ENCODE data around the gene GALM.
A peak's percentile ranks its signal among the peaks of the same experiment; 100 is the strongest.

The GALM gene

GRCh38 chr2:38655441-38655840 lies 10.5 kb upstream of the GALM start:
- Histone ChIP-seq H3K4me3 (IDR thresholded peaks at IDR 0.05; ENCODE audit: insufficient read depth, low read depth, low read length) (no peak overlapping the region), H3K36me3 (ENCODE audit: insufficient read depth) (no peaks in the 10 kb centered on the region), H3K4me1 (ENCODE audit: low read depth, poor library complexity, severe bottlenecking) (peaks cover 74% of the 10 kb centered on the region), H3K27me3 (ENCODE audit: insufficient read depth, low read depth) (no peaks in the 10 kb centered on the region), H2AFZ (ENCODE audit: low read depth) (peak overlapping the region; percentile 87; the same call in 1 of the 2 replicates), H4K20me1 (ENCODE audit: insufficient read depth) (no peaks in the 10 kb centered on the region), H3K79me2 (ENCODE audit: insufficient read depth, low read depth) (no peaks in the 10 kb centered on the region), H3K4me2 (peak overlapping the region; percentile 82), H3K9ac (no peak overlapping the region), H3K27ac (peak overlapping the region; percentile 94)
- no peak for TF ChIP-seq CTCF (conservative IDR thresholded peaks at IDR 0.05; ENCODE audit: low read depth, low read length)

GRCh38 chr2:38656866-38657480 lies 8.9 kb upstream of the GALM start:
- Histone ChIP-seq H3K27me3 (ENCODE audit: insufficient read depth, low read depth) (no peaks in the 10 kb centered on the region), H3K27ac (no peak overlapping the region), H3K9ac (no peak overlapping the region)

GRCh38 chr2:38658613-38659012 lies 7.3 kb upstream of the GALM start:
- no peaks in the 10 kb centered on the region for H4K20me1 ChIP-seq (ENCODE audit: insufficient read depth)
- no peaks in the 10 kb centered on the region for H3K27me3 ChIP-seq (ENCODE audit: insufficient read depth, low read depth)
- H3K36me3 ChIP-seq (ENCODE audit: insufficient read depth) = no peaks in the 10 kb centered on the region
- no peak overlapping the region for H3K27ac ChIP-seq
- no peaks in the 10 kb centered on the region for H3K79me2 ChIP-seq (ENCODE audit: insufficient read depth, low read depth)
- no peak overlapping the region for H3K4me3 ChIP-seq (IDR thresholded peaks at IDR 0.05; ENCODE audit: insufficient read depth, low read depth, low read length)
- no peak overlapping the region for H3K9ac ChIP-seq
- no peak for TF ChIP-seq CTCF (conservative IDR thresholded peaks at IDR 0.05; ENCODE audit: low read depth, low read length)
- peaks cover 66% of the 10 kb centered on the region for H3K4me1 ChIP-seq (ENCODE audit: low read depth, poor library complexity, severe bottlenecking)
- no peak overlapping the region for H2AFZ ChIP-seq (ENCODE audit: low read depth)
- no peak overlapping the region; the same call in 1 of the 2 replicates for H3K4me2 ChIP-seq

More at GRCh38 chr2:38656866-38657480, 8.9 kb upstream of the GALM start:
- no peaks in the 10 kb centered on the region for H3K79me2 ChIP-seq (ENCODE audit: insufficient read depth, low read depth)
- H3K4me3 ChIP-seq (IDR thresholded peaks at IDR 0.05; ENCODE audit: insufficient read depth, low read depth, low read length) = no peak overlapping the region
- no peaks in the 10 kb centered on the region for H3K36me3 ChIP-seq (ENCODE audit: insufficient read depth)
- no peak overlapping the region for H2AFZ ChIP-seq (ENCODE audit: low read depth)
- peaks cover 66% of the 10 kb centered on the region for H3K4me1 ChIP-seq (ENCODE audit: low read depth, poor library complexity, severe bottlenecking)
- no peak for TF ChIP-seq CTCF (conservative IDR thresholded peaks at IDR 0.05; ENCODE audit: low read depth, low read length)
- H3K4me2 ChIP-seq = no peak overlapping the region
- H4K20me1 ChIP-seq (ENCODE audit: insufficient read depth) = no peaks in the 10 kb centered on the region

GRCh38 chr2:38659115-38659514 lies 6.8 kb upstream of the GALM start:
- H3K9ac ChIP-seq = no peak overlapping the region
- H3K4me2 ChIP-seq = no peak overlapping the region; the same call in 1 of the 2 replicates
- H3K27ac ChIP-seq = no peak overlapping the region
- no peaks in the 10 kb centered on the region for H3K36me3 ChIP-seq (ENCODE audit: insufficient read depth)
- no peaks in the 10 kb centered on the region for H3K27me3 ChIP-seq (ENCODE audit: insufficient read depth, low read depth)
- H3K4me1 ChIP-seq (ENCODE audit: low read depth, poor library complexity, severe bottlenecking) = peaks cover 66% of the 10 kb centered on the region
- no peak overlapping the region for H3K4me3 ChIP-seq (IDR thresholded peaks at IDR 0.05; ENCODE audit: insufficient read depth, low read depth, low read length)
- no peaks in the 10 kb centered on the region for H3K79me2 ChIP-seq (ENCODE audit: insufficient read depth, low read depth)
- no peak overlapping the region for H2AFZ ChIP-seq (ENCODE audit: low read depth)
- H4K20me1 ChIP-seq (ENCODE audit: insufficient read depth) = no peaks in the 10 kb centered on the region
- no peak for TF ChIP-seq CTCF (conservative IDR thresholded peaks at IDR 0.05; ENCODE audit: low read depth, low read length)
